H1 (cell line): Measurements from ENCODE around the gene SPATA19. TPM values are rescaled to one million over a fixed set of nuclear protein-coding genes. Genes with fewer than 3 reads are reported as not detected.

ENCODE experiments used
- CHD2 ChIP-seq: IDR thresholded peaks from 2 replicates; pipeline ENCODE4 v1.6.1; 2012; ENCODE audit warnings: low read length, improper control_type of control experiment
- GTF2F1 ChIP-seq: IDR thresholded peaks from 2 replicates; pipeline ENCODE4 v1.6.1; 2012; ENCODE audit warnings: low read depth, low read length, improper control_type of control experiment, borderline replicate concordance
- RAD21 ChIP-seq, 2 experiments: IDR thresholded peaks in 1 of 2; conservative IDR thresholded peaks in 1 of 2; 2 replicates each; pipeline ENCODE4 v1.6.1; 2011; ENCODE audit warnings: low read depth in 2 of 2, low read length in 2 of 2, improper control_type of control experiment in 1 of 2, inconsistent platforms in 1 of 2, mild to moderate bottlenecking in 1 of 2, moderate library complexity in 1 of 2
- TAF7 ChIP-seq: optimal IDR thresholded peaks from 2 replicates; pipeline ENCODE3; 2011; ENCODE audit warnings: low read depth, mild to moderate bottlenecking, inconsistent platforms, low read length, moderate library complexity, borderline replicate concordance
- YY1 ChIP-seq: IDR thresholded peaks from 2 replicates; pipeline ENCODE4 v1.6.1; 2011; ENCODE audit warnings: low read depth, mild to moderate bottlenecking, low read length
- polyA plus RNA-seq, 7 experiments: library from polyadenylated mRNA; depleted of rRNA in 3 of 7; stranded (reverse) in 5 of 7; unstranded in 2 of 7; fragments of >200 nt in 5 of 7; fragments of 200-250 nt in 2 of 7; gene quantifications; 1 replicate in 5 of 7; 2 replicates in 1 of 7; 4 replicates in 1 of 7; pipeline versions ENCODE4 v1.2.1 to v1.2.3, GENCODE V29; 2011 to 2013; ENCODE audit warnings: missing spikeins in 2 of 7, mixed read lengths in 2 of 7
- total RNA-seq: library from RNA; stranded (reverse); fragmentation: NEBNext Ultra II Directional; extraction: Animal tissue kit (Norgen Biotek cat#: 25700); gene quantifications from 2 replicates; pipeline ENCODE4 v1.2.1, GENCODE V29; 2021
- TF ChIP-seq, protein P1 (sequence below), 3 experiments: IDR thresholded peaks; 1 replicate in 2 of 3; 2 replicates in 1 of 3; pipeline versions ENCODE4 v1.5.1 to v1.6.1; 2011; ENCODE audit warnings: low read length in 3 of 3, mild to moderate bottlenecking in 3 of 3, inconsistent platforms in 2 of 3, low read depth in 1 of 3, moderate library complexity in 1 of 3; ENCODE audit not compliant: insufficient read depth in 1 of 3; ENCODE audit errors: control extremely low read depth in 1 of 3

SPATA19 gene
- total and polyA plus RNA-seq, 2 of the 8 experiments (the other 6 are each of a cell fraction or from before 2014, with no cell fraction given) = not detected

DNA sequence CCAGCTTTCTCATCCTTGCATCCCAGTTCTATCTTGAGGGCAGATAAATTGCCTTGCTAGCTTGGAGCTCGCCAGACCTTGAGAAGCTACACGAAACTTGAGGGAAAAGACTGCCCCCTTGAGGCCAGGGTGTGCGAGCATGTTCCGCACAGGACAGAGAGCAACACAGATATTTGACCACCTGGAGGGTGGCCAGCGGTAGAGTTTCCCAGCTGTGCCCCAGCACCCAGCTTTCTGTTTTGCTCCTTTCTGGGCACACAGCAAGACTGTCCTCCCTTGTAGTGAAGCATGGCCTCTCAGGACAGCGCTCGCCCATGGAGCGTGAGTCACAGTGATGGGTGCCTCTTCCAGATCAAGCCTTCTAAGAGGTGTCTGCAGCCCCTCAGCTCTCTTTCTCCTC, 23.5 kb downstream of the SPATA19 start (continued):
- TF ChIP-seq, protein P1, sequence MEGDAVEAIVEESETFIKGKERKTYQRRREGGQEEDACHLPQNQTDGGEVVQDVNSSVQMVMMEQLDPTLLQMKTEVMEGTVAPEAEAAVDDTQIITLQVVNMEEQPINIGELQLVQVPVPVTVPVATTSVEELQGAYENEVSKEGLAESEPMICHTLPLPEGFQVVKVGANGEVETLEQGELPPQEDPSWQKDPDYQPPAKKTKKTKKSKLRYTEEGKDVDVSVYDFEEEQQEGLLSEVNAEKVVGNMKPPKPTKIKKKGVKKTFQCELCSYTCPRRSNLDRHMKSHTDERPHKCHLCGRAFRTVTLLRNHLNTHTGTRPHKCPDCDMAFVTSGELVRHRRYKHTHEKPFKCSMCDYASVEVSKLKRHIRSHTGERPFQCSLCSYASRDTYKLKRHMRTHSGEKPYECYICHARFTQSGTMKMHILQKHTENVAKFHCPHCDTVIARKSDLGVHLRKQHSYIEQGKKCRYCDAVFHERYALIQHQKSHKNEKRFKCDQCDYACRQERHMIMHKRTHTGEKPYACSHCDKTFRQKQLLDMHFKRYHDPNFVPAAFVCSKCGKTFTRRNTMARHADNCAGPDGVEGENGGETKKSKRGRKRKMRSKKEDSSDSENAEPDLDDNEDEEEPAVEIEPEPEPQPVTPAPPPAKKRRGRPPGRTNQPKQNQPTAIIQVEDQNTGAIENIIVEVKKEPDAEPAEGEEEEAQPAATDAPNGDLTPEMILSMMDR (IDR thresholded peaks at IDR 0.05; ENCODE audit: control extremely low read depth in 1 of 3, insufficient read depth in 1 of 3, low read depth in 1 of 3, low read length in 3 of 3) = peak; percentile 84 to 95 (median 90)
- TF ChIP-seq YY1 (no peak), RAD21 (IDR thresholded peaks at IDR 0.05 in 1 of 2, conservative IDR thresholded peaks at IDR 0.05 in 1 of 2; ENCODE audit: low read depth in 2 of 2, low read length in 2 of 2) (peak; percentile 94 to 95), GTF2F1 (no peak), TAF7 (no peak), CHD2 (no peak)
